SIG-M5 treated with dmso at 0.1 percent for 504 hours (cell line): ENCODE data around the gene NKIRAS1.

Source experiments
- DNase-seq: peaks from one replicate; lab custom pipeline; 2025; ENCODE audit not compliant: unreplicated experiment; lab: John Stamatoyannopoulos, UW

The NKIRAS1 gene

GRCh38 chr3:23916886-23917678, at the start of gene NKIRAS1, which contains the start of gene RPL15:
Gene NKIRAS1 (minus strand): TSS chr3:23916990. CDS start chr3:23910904, 6,086 bp downstream.
Gene RPL15 (plus strand): TSS chr3:23917132. CDS start chr3:23917860, 728 bp downstream.
- peak; percentile 97 for DNase-seq

- DNase-seq: no peak
Measured at GRCh38 chr3:23966328-23966727, 49.5 kb upstream of the NKIRAS1 start.

- no peak for DNase-seq
Measured at GRCh38 chr3:23964537-23965235, 47.9 kb upstream of the NKIRAS1 start.

- DNase-seq: no peak
Measured at GRCh38 chr3:23961913-23962312, 45.1 kb upstream of the NKIRAS1 start.

GRCh38 chr3:23961066-23961465, 44.3 kb upstream of the NKIRAS1 start:
- no peak for DNase-seq

GRCh38 chr3:23960649-23961048, 43.9 kb upstream of the NKIRAS1 start:
- no peak for DNase-seq

- DNase-seq: peak; percentile 61
Measured at GRCh38 chr3:23959135-23959900, 42.5 kb upstream of the NKIRAS1 start.

GRCh38 chr3:23956701-23957100, 39.9 kb upstream of the NKIRAS1 start:
- DNase-seq: no peak

- no peak for DNase-seq
Measured at GRCh38 chr3:23954144-23954543, 37.4 kb upstream of the NKIRAS1 start.

- DNase-seq: no peak
Measured at GRCh38 chr3:23953523-23953922, 36.7 kb upstream of the NKIRAS1 start.

- no peak for DNase-seq
Measured at GRCh38 chr3:23952646-23953045, 35.9 kb upstream of the NKIRAS1 start.

GRCh38 chr3:23950293-23950692, 33.5 kb upstream of the NKIRAS1 start:
- no peak for DNase-seq

- no peak for DNase-seq
Measured at GRCh38 chr3:23949784-23950183, 33.0 kb upstream of the NKIRAS1 start.

GRCh38 chr3:23948761-23949160, 32.0 kb upstream of the NKIRAS1 start:
- DNase-seq: no peak

GRCh38 chr3:23945913-23946687, 29.3 kb upstream of the NKIRAS1 start:
- DNase-seq: peak; percentile 89

- no peak for DNase-seq
Measured at GRCh38 chr3:23945663-23945912, 28.8 kb upstream of the NKIRAS1 start.

GRCh38 chr3:23944861-23945662, 28.3 kb upstream of the NKIRAS1 start, which contains the start of gene NR1D2:
Gene NR1D2 (plus strand): TSS chr3:23945286. CDS start chr3:23945579, 293 bp downstream.
- peak; percentile 84 for DNase-seq

GRCh38 chr3:23944007-23944783, 27.4 kb upstream of the NKIRAS1 start:
- no peak for DNase-seq

GRCh38 chr3:23942546-23942945, 25.8 kb upstream of the NKIRAS1 start:
- no peak for DNase-seq
